ENCODE data around the gene GPR87.

GPR87 gene

DNA sequence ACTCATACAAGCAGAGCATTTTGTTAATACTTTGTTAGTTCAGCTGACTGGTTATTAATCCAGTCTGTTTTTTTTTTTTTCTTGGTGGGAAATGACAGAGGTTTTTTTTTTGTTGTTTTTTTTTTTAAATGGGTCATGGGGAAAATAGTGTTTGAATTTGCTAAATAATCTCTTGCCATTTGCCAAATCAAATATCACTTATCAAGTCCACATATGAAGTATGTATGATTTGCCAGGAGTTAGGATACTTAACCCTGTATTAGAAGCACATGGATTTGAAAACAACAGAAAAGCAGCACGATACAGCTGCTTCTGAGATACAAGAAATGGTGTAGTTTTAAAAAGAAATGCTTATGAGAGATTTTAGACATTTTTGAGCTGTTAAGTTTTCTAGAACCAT is 59.9 kb downstream of the GPR87 start:
- POLR2A ChIA-PET = no interaction called here
- Histone ChIP-seq H3K9me3 (ENCODE audit: control insufficient read depth, insufficient read depth, low read depth, low read length) (no peaks in the 10 kb centered on the region), H3K27ac (ENCODE audit: extremely low read depth, low read depth, low read length) (no peak overlapping the region), H3K4me1 (ENCODE audit: control insufficient read depth, insufficient read depth, low read length) (no peaks in the 10 kb centered on the region), H3K4me3 (ENCODE audit: low read depth, low read length) (no peak overlapping the region), H3K36me3 (ENCODE audit: control insufficient read depth in 2 of 2, insufficient read depth in 1 of 2, low read length in 2 of 2) (no peaks in the 10 kb centered on the region)
- CTCF ChIA-PET = interaction anchor here (1.2 kb wide), 1 partner anchor 29 kb away, joined by 3 read pairs; no protein-coding TSS in a partner anchor
- no peak for TF ChIP-seq KLF8 (tag by site-specific recombination; IDR thresholded peaks at IDR 0.05)
- no peak for TF ChIP-seq ZNF629 (tag by site-specific recombination; IDR thresholded peaks at IDR 0.05)
- TF ChIP-seq ZEB2 (tag by site-specific recombination; IDR thresholded peaks at IDR 0.05) = no peak
- TF ChIP-seq SP7 (tag by site-specific recombination; IDR thresholded peaks at IDR 0.05) = no peak
- TF ChIP-seq PRDM1 (tag by site-specific recombination; IDR thresholded peaks at IDR 0.05) = no peak
- TF ChIP-seq, protein P1, sequence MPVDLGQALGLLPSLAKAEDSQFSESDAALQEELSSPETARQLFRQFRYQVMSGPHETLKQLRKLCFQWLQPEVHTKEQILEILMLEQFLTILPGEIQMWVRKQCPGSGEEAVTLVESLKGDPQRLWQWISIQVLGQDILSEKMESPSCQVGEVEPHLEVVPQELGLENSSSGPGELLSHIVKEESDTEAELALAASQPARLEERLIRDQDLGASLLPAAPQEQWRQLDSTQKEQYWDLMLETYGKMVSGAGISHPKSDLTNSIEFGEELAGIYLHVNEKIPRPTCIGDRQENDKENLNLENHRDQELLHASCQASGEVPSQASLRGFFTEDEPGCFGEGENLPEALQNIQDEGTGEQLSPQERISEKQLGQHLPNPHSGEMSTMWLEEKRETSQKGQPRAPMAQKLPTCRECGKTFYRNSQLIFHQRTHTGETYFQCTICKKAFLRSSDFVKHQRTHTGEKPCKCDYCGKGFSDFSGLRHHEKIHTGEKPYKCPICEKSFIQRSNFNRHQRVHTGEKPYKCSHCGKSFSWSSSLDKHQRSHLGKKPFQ (tag by site-specific recombination; IDR thresholded peaks at IDR 0.05) = no peak
- TF ChIP-seq ZNF48 (tag by site-specific recombination; IDR thresholded peaks at IDR 0.05) = no peak
- TF ChIP-seq ZNF335 (tag by site-specific recombination; conservative IDR thresholded peaks at IDR 0.05) = no peak
- TF ChIP-seq EGR2 (tag by site-specific recombination; IDR thresholded peaks at IDR 0.05; ENCODE audit: low read depth) = no peak
- no peak for TF ChIP-seq ZNF140 (tag by site-specific recombination; IDR thresholded peaks at IDR 0.05)
- TF ChIP-seq, protein P2, sequence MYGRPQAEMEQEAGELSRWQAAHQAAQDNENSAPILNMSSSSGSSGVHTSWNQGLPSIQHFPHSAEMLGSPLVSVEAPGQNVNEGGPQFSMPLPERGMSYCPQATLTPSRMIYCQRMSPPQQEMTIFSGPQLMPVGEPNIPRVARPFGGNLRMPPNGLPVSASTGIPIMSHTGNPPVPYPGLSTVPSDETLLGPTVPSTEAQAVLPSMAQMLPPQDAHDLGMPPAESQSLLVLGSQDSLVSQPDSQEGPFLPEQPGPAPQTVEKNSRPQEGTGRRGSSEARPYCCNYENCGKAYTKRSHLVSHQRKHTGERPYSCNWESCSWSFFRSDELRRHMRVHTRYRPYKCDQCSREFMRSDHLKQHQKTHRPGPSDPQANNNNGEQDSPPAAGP (tag by site-specific recombination; IDR thresholded peaks at IDR 0.05) = no peak

DNA sequence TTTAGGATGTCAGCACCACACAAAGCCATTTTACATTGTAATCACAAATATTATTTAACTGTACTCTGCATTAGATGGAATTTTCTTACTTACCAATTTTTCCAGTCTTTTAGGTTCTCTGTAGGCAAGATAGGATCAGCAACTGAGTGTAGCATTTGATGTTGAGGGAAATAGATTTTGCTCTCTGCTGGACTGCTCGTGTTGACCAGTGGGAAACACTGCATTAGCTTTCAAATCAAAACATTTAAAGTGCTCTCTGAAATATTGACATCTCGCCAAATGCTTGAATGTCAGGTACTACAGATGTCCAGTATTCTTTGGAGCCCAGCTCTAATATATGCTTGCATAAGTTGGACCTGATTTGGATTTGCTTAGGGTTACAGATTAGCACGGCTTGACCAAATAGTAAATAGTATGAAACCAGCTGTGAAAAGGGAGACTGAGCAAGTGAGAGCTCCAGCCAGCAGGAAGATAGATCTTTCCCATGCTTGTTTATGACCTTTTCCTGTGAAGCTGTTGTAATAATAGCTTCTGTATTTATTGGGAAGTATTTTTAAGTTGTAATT is 67.8 kb downstream of the GPR87 start:
- no peak for TF ChIP-seq ZNF138 (tag by site-specific recombination; IDR thresholded peaks at IDR 0.05; ENCODE audit: borderline replicate concordance)

More for the DNA sequence above, 67.8 kb downstream of the GPR87 start:
- no peaks in the 10 kb centered on the region for H3K9me3 ChIP-seq (ENCODE audit: control insufficient read depth, insufficient read depth, low read depth, low read length)
- no peaks in the 10 kb centered on the region for H3K4me1 ChIP-seq (ENCODE audit: control insufficient read depth, insufficient read depth, low read length)
- POLR2A ChIA-PET = no interaction called here
- H3K36me3 ChIP-seq (ENCODE audit: control insufficient read depth in 2 of 2, insufficient read depth in 1 of 2, low read length in 2 of 2) = no peaks in the 10 kb centered on the region
- H3K4me3 ChIP-seq (ENCODE audit: low read depth, low read length) = no peak overlapping the region
- CTCF ChIA-PET = interaction anchor here (0.6 kb wide), 1 partner anchor 56 kb away, joined by 4 read pairs; no protein-coding TSS in a partner anchor
- no peak overlapping the region for H3K27ac ChIP-seq (ENCODE audit: extremely low read depth, low read depth, low read length)
